ENCODE measurements around the gene HOOK2. TPM values are rescaled to one million over a fixed set of nuclear protein-coding genes. Genes with fewer than 3 reads are reported as not detected.
"Not testable (repeated sequence)": the region's sequence is repeated elsewhere in the genome, so short reads cannot be mapped to it uniquely, and the experiment has no call there.

The HOOK2 gene
- total RNA-seq: 5.4 and 9.3 TPM in 2 replicates

DNA sequence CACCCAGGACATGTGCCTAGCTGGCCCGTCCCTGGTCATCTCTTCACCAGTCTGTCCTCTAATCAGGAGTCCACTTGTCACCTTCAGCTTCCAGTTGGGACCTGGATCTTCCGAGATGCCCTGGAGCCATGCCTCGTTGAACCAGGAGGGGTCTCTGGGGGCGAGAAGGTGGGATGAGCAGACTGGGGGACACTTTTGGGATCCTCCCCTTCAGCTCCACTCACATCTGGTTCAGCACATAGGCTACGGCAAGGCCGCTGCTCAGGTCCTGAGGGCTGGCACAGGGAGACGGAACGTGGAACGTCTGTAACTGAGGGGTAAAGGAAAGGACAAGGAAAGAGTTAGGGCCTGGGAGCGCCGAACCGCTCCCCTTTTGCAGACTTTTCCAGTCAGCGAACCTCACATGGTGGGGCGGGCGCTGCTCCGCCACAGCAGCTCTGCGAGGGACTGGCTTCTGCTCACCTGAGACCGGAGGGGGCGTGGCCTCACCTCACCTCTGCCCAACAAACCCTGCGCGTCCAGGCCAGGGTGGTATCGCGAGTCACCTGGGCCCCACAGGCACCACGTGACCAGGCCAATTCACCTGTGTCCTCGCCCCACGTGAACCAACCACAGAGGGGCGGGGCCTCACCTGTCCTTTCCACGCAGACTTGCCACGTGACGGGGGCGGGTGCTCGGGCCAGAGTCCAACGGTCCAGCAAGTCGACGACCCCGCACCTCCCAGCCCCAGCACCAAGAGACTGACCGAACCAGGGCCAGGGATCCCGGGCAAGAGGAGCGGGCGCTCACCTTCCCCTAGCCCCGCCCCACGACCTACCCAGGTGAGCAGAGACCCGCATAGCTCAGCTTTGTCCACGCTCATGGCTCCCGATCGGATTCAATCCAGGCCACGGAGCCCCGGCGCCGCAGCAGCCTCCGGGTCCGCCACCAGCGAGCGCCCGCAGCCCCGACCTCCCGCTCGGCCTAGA lies at the start of gene HOOK2:
Gene HOOK2, minus strand, starts transcription at position 965 of the 968 bp plus-strand sequence. Its CDS starts 103 bp downstream, at position 862.
- no peak for DNase-seq (ENCODE audit: low read depth in 2 of 2)

GRCh38 chr19:12821761-12822160 lies 46.4 kb upstream of the HOOK2 start:
- DNase-seq (ENCODE audit: low read depth in 2 of 2): no peak

GRCh38 chr19:12817810-12818209 lies 42.5 kb upstream of the HOOK2 start:
- DNase-seq (ENCODE audit: low read depth in 2 of 2): not testable (repeated sequence)

- not testable (repeated sequence) for DNase-seq (ENCODE audit: low read depth in 2 of 2)
Measured at GRCh38 chr19:12817188-12817587, 41.8 kb upstream of the HOOK2 start.

GRCh38 chr19:12815088-12815487 lies 39.7 kb upstream of the HOOK2 start:
- DNase-seq (ENCODE audit: low read depth in 2 of 2): no peak

- DNase-seq (ENCODE audit: low read depth in 2 of 2): peak; percentile 92 to 93
Measured at GRCh38 chr19:12806242-12807081, 31.1 kb upstream of the HOOK2 start, which contains the start of gene RNASEH2A. TSS of gene RNASEH2A (plus strand) at chr19:12806584. CDS start at chr19:12806674, 90 bp downstream.

GRCh38 chr19:12804051-12804450 lies 28.7 kb upstream of the HOOK2 start:
- no peak for DNase-seq (ENCODE audit: low read depth in 2 of 2)

DNA sequence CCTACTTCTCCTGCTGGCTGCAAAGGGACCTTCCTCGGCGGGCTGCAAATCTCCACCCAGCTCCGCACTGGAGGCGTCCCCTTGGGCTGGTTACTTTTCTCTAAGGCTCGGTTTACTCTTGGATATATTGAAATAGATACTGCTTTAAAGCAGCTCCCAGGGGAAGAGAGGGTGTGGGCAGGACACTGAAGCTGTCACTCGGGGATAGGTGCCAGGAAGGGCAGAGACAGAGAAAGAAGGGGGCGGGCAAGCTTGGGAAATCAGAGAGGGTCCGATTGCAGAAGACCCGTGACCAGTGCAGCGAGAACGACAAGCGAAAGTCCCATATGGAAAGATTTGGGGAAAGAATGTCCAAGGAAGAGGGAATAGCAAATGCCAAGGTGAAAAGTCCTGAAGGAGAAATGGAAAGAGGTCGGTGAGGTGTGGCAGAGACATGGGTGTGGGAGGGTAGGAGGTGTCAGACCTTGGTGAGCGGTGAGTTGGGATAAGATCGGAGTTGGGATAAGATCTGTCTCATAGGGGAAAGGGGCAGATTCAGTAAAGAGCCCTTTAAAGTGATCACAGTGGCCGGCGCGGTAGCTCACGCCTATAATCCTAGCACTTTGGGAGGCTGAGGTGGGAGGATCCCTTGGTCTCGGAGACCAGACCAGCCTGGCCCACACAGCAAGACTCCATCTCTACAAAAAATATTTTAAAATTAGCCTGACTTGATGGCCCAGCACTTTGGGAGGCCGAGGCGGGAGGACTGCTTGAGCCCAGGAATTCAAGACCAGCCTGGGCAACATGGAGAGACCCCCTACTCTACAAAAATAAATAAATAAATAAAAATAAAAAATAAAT lies 27.1 kb upstream of the HOOK2 start:
- DNase-seq (ENCODE audit: low read depth in 2 of 2): no peak

GRCh38 chr19:12801466-12802266 lies 26.3 kb upstream of the HOOK2 start, which contains the start of the genes PRDX2 and THSD8:
TSS of gene PRDX2 (minus strand) at chr19:12801800. CDS start at chr19:12801261, 539 bp downstream.
TSS of gene THSD8 (plus strand) at chr19:12802069. CDS start at chr19:12802072, 3 bp downstream.
- DNase-seq (ENCODE audit: low read depth in 2 of 2): peak; percentile 64 to 86

- DNase-seq (ENCODE audit: low read depth in 2 of 2): no peak
Measured at GRCh38 chr19:12800923-12801465, 25.6 kb upstream of the HOOK2 start.

- DNase-seq (ENCODE audit: low read depth in 2 of 2): no peak
Measured at GRCh38 chr19:12800466-12800770, 25.1 kb upstream of the HOOK2 start.

GRCh38 chr19:12799742-12800465 lies 24.6 kb upstream of the HOOK2 start:
- no peak for DNase-seq (ENCODE audit: low read depth in 2 of 2)

DNA sequence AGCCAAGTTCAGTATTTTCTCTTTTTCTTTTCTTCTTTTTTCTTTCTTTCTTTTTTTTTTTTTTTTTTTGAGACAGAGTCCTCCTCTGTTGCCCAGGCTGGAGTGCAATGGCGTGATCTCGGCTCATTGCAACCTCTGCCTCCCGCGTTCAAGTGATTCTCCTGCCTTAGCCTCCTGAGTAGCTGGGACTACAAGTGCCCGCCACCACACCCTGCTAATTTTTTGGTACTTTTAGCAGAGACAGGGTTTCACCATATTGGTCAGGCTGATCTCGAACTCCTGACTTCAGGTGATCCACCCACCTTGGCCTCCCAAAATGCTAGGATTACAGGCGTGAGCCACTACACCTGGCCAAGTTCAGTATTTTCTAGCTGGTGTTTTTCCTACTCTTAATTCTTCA lies 22.3 kb upstream of the HOOK2 start:
- not testable (repeated sequence) for DNase-seq (ENCODE audit: low read depth in 2 of 2)

- no peak for DNase-seq (ENCODE audit: low read depth in 2 of 2)
Measured at GRCh38 chr19:12797141-12797587, 21.8 kb upstream of the HOOK2 start.

GRCh38 chr19:12796146-12797071 lies 21.1 kb upstream of the HOOK2 start:
- DNase-seq (ENCODE audit: low read depth in 2 of 2): peak; percentile 81 to 83

DNA sequence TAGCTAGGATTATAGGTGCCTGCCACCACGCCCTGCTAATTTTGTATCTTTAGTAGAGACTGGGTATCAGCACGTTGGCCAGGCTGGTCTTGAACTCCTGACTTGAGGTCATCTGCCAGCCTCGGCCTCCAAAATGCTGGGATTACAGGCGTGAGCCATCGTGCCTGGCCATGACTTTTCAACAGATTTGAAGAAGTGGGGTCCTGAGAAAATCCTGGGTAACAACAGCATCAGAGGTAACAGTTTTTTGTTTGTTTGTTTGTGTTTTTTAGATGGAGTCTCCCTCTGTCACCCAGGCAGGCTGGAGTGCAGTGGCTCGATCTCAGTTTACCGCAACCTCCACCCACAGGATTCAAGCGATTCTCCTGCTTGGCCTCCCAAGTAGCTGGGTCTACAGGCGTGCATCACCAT lies 19.6 kb upstream of the HOOK2 start:
- DNase-seq (ENCODE audit: low read depth in 2 of 2): no peak

GRCh38 chr19:12794196-12794941 lies 19.0 kb upstream of the HOOK2 start:
- DNase-seq (ENCODE audit: low read depth in 2 of 2): peak; percentile 24 to 53
